ENCODE data around the gene UNCX. TPM values are rescaled to one million over a fixed set of nuclear protein-coding genes. Genes with fewer than 3 reads are reported as not detected.

UNCX gene
- total and polyA plus RNA-seq, 2 experiments from 2014 or later = not detected

GRCh38 chr7:1262441-1262840 is 29.8 kb downstream of the UNCX start:
- ATAC-seq (no peak), DNase-seq (ENCODE audit: low spot score) (no peak)
- H3K27ac ChIP-seq (ENCODE audit: low read depth) = no peak overlapping the region
- no peak overlapping the region for H3K27ac Mint-ChIP-seq
- H3K4me1 ChIP-seq (ENCODE audit: insufficient read depth) = no peaks in the 10 kb centered on the region
- H3K9me2 ChIP-seq (ENCODE audit: insufficient read depth) = no peaks in the 10 kb centered on the region
- no peak for TF ChIP-seq EZH2phosphoT487 (IDR thresholded peaks at IDR 0.05; ENCODE audit: unreplicated experiment)
- TF ChIP-seq STAT1 (IDR thresholded peaks at IDR 0.05; ENCODE audit: unreplicated experiment) = no peak
- TF ChIP-seq ZNF462 (CRISPR knock-in tag; IDR thresholded peaks at IDR 0.05) = no peak
- TF ChIP-seq CREB1 (CRISPR knock-in tag; IDR thresholded peaks at IDR 0.05; ENCODE audit: low read depth) = no peak
- TF ChIP-seq ZNF114 (CRISPR knock-in tag; IDR thresholded peaks at IDR 0.05) = no peak
- TF ChIP-seq EZH2 (IDR thresholded peaks at IDR 0.05; ENCODE audit: low read depth, unreplicated experiment) = no peak
- TF ChIP-seq NANOG (IDR thresholded peaks at IDR 0.05; ENCODE audit: borderline replicate concordance) = no peak
- TF ChIP-seq REST (IDR thresholded peaks at IDR 0.05; ENCODE audit: unreplicated experiment) = no peak
- no peak for TF ChIP-seq JUNB (IDR thresholded peaks at IDR 0.05; ENCODE audit: unreplicated experiment)
- no peak for TF ChIP-seq ETS1 (IDR thresholded peaks at IDR 0.05)
- no peak for TF ChIP-seq ZNF331 (CRISPR knock-in tag; IDR thresholded peaks at IDR 0.05; ENCODE audit: low read depth)
- peaks cover 8% of the 10 kb centered on the region for H3K27me3 Mint-ChIP-seq (ENCODE audit: insufficient read depth, low read depth, poor library complexity)
- no peaks in the 10 kb centered on the region for H3K36me3 Mint-ChIP-seq (ENCODE audit: low read depth)
- no peaks in the 10 kb centered on the region for H3K79me2 ChIP-seq (replicated peaks; ENCODE audit: insufficient read depth)
- H3K4me3 Mint-ChIP-seq = no peak overlapping the region
- H3F3A ChIP-seq (replicated peaks; ENCODE audit: low read depth) = no peaks in the 10 kb centered on the region
- H3K4me1 Mint-ChIP-seq = no peaks in the 10 kb centered on the region; the same call in 2 of the 3 replicates
- no peak overlapping the region for H3K4me3 ChIP-seq
- no peaks in the 10 kb centered on the region for H3K27me3 ChIP-seq (ENCODE audit: insufficient read depth)
- H3K36me3 ChIP-seq (ENCODE audit: insufficient read depth) = no peaks in the 10 kb centered on the region
- H4K20me1 ChIP-seq (replicated peaks; ENCODE audit: insufficient read depth) = no peaks in the 10 kb centered on the region
- no peak overlapping the region for H3K4me2 ChIP-seq
- H2AFZ ChIP-seq = no peak overlapping the region
- no peaks in the 10 kb centered on the region for H3K9me3 Mint-ChIP-seq
